Activated naive CD8-positive, alpha-beta T cell treated with anti-CD3 and anti-CD28 coated beads, Interleukin-2, amount 10 ng/mL, durations not matched to agents 7 days and 5 days (primary cell): ENCODE data around the gene SIAE. TPM values are rescaled to one million over a fixed set of nuclear protein-coding genes. Genes with fewer than 3 reads are reported as not detected.

ENCODE experiments used
- total RNA-seq, 2 experiments: library from RNA; stranded (reverse); gene quantifications; one replicate each; pipeline ENCODE4 v1.2.3, GENCODE V29; 2021

SIAE gene
- total RNA-seq, 2 experiments from 2014 or later = 4.4 to 5.2 TPM

Other genes starting within 250 kb of the SIAE start
- gene OR8B4, start 248.9 kb downstream of the SIAE start, total RNA-seq = not detected
- not detected for gene OR8B8, start 228.0 kb downstream of the SIAE start, total RNA-seq
- gene OR8B12, start 130.1 kb downstream of the SIAE start, total RNA-seq = not detected
- gene OR8A1, start 103.7 kb downstream of the SIAE start, total RNA-seq = not detected
- not detected for gene PANX3, start 62.3 kb downstream of the SIAE start, total RNA-seq
- 10 to 100 TPM; 53.1 to 55.3 TPM for gene TBRG1, start 50.9 kb downstream of the SIAE start, total RNA-seq
- gene SPA17, start 165 bp upstream of the SIAE start, total RNA-seq = 1 to 10 TPM; 1.5 to 3.0 TPM
- gene NRGN, start 66.2 kb upstream of the SIAE start, total RNA-seq = 1 to 10 TPM; 4.0 to 5.3 TPM
- gene VSIG2, start 78.5 kb upstream of the SIAE start, total RNA-seq = under 1 TPM in 1 of 2 experiments, not detected in 1; 0.34 TPM
- under 1 TPM; 0.91 to 0.97 TPM for gene ESAM, start 88.6 kb upstream of the SIAE start, total RNA-seq
- 10 to 100 TPM; 13.1 to 13.5 TPM for gene MSANTD2, start 126.7 kb upstream of the SIAE start, total RNA-seq
- gene ROBO3, start 191.7 kb upstream of the SIAE start, total RNA-seq = 10 to 100 TPM; 19.6 to 23.7 TPM
- not detected for gene ROBO4, start 224.1 kb upstream of the SIAE start, total RNA-seq
- not detected for gene HEPN1, start 245.5 kb upstream of the SIAE start, total RNA-seq